GM18526 (cell line): ENCODE results near the gene CDH6.

ENCODE experiments used
- POLR2A ChIP-seq: IDR thresholded peaks from 3 replicates; pipeline ENCODE4 v1.6.1; 2011; ENCODE audit not compliant: insufficient read length; ENCODE audit errors: extremely low read depth

Gene CDH6

DNA sequence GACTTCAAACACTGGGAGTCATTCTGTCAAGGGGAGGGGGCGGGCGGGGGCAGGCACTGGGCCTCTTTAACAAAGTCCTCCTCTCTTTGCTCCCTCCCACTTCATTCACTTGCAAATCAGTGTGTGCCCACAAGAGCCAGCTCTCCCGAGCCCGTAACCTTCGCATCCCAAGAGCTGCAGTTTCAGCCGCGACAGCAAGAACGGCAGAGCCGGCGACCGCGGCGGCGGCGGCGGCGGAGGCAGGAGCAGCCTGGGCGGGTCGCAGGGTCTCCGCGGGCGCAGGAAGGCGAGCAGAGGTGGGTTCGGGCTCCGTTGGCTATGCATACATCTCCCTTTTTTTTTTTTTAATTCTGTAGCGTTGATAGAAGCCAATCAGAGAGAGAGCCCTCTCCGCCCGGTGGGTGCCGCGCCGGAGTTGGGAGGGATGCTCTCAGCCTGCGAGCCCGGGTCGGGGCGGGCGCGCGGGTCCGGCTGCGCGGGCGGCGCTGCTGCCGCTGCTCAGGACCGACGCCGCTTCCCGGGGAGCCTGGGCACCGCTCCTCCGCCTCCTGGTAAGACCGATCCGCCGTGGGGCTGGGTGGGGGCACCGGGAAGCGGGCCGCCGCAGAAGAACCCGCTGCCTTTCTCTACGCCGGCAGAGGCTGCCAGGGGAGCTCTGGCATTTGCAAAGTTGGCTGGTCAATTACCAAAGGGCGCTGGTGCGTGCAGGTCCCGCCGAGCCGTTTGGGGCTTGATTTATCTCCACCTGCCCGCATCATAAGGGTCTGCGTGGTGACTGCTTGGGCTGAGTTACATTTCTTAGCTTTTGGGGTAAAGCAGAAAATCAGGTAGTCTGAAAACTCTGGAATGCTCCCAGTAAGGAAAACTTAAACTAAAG is at the start of gene CDH6:
Gene CDH6, plus strand, starts transcription at position 96 of the 877 bp plus-strand sequence. CDS start 73,788 bp downstream, outside the sequence.
- TF ChIP-seq POLR2A = no peak

DNA sequence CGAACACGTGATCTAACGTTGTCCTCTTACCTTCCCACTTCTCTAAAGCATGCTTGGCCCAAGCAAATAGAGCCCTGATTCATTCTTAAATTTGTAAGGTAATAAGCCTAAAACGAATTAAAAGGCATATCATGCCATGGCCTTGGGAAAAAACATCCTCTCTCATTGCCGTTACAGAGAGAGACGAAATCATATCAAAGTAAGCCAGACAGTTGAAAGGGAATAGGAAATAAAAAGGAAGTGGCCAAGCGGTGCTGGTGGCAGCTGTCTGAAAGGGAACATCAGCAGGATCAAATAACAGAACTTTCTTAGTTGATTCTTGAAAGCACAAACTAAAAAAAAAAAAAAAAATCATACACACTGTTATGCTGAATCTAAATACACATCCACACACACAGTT is 49.1 kb upstream of the CDH6 start:
- TF ChIP-seq POLR2A = no peak

GRCh38 chr5:31148959-31149475 is 44.5 kb upstream of the CDH6 start:
- TF ChIP-seq POLR2A = no peak

DNA sequence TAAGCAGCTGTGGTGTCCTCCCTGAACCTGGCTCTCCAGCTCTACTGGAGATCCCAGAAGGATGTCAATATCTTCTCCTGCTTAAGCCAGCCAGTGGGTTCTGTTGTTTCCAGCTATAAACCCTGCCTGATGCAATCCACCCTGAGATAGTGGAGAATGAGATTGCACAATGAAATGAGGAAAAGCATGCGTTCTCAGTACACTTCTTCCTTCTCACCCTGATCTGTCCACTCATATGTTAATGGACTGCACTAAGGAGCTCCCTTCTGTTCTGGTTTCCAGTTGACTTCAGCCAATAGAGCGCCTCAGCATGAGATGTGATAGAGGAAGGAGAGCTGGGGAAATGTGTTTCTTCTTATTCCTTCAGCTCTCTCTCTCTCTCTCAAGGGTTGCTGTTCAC is 40.0 kb upstream of the CDH6 start:
- TF ChIP-seq POLR2A = no peak

DNA sequence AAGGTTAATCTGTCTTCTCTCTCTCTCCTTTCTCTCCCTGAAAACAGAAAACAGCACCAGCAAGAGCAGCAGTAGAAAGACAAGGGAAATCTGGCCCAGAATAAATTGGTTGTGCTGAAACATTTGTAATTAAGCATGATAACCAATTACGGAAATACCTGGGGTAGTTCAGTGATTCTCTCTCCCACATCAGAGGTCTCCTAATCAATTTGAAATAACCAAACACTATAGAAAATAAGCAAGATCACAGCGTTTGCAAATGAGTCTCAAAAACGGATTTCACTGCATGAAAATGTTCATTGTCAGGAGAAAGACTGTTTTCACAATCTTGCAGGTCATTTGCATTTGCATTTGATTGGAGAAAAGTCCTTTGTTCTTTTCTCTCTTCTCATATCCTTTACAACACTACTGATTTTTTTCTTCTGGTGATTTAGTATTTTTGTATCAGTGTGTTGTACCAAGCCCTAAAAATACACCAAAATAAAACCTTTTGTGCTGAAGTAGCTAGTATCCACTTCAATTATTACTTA is 36.8 kb upstream of the CDH6 start:
- TF ChIP-seq POLR2A = no peak

DNA sequence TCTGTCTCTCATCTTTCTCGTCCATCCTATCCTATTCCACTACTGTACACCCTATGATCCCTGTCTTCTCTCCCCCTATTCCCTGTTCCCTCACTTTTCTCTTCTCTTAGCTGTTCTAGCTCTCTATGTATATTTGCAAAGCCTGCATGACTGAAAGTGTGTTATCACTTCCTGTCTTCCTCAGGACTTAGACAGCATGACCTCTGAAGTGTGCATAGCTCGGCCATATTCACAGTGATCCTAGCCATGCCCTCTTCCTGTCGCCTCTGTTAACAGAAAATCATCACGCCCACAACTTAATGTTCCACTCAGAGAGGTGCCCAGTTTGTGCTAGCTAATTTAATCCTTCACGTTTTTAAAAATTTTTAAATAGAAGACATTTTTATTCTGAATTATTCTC is 35.8 kb upstream of the CDH6 start:
- TF ChIP-seq POLR2A = no peak

GRCh38 chr5:31158686-31159085 is 34.8 kb upstream of the CDH6 start:
- TF ChIP-seq POLR2A = no peak

GRCh38 chr5:31161781-31162181 is 31.7 kb upstream of the CDH6 start:
- no peak for TF ChIP-seq POLR2A

DNA sequence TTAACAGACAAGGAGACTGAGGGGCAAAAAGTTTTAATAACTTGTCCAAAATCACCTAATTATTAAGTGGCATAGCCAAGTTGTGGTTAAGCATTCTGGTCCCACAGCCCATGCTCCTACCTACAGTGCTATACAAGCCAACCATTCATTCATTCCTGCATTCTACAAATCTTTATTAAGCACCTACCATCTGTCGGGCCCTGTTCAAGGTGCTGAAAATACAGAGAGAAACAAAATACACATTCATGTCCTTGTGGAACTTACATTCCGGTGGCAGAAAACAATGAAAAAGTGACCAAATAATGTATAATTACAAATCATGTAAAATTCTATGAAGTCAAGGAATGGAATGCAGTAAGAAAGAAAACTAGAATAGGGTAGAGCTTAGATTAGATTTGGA is 27.8 kb upstream of the CDH6 start:
- TF ChIP-seq POLR2A = no peak

DNA sequence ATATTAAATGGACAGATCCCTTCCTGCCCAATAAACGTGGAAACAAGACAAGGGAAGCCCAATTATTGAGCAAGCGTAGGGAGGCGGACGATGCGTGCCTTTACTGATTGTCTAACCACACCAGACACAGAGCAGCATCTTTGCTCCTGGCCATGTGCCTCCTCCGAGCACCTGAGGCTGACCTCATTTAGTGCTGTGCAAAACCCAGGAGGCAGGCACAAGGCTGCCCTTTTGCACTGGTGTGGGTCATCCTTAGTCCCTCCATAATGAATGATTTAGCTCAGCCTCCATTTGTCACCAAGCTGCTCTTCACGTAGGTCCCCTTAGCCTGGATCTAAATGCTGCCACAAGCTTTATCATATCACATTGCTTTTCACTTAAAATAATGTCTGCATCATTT is 24.1 kb upstream of the CDH6 start:
- no peak for TF ChIP-seq POLR2A

- TF ChIP-seq POLR2A = no peak
Measured at GRCh38 chr5:31172881-31173280, 20.6 kb upstream of the CDH6 start.

GRCh38 chr5:31173614-31174013 is 19.9 kb upstream of the CDH6 start:
- TF ChIP-seq POLR2A = no peak

DNA sequence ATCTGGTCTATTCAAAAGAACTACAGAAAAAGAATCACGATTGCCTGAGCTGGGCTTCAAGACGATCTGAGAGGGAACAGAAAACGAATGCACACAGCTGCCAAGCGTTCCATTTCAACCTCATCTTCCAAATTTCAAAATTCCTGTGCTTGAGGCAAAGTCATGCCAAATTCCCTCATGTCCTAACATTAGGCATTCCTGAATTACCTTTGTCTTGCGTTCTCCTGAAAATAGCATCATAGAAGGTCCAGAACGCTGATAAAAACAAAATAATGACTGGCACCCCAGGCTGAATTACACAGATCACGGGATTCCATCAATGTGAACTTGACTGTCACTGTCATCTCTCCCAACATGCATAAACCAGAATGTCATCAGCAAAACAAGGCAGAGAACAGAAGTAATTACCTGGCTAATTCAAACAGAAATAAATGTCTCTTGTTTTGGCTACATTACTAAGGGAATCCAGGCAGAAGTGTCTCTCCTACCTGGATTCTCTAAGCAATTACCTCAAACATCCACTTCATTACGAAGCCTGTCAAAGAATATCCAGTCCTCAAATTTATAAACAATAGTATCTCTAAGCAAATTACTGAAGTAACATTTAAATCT is 12.0 kb upstream of the CDH6 start:
- TF ChIP-seq POLR2A = no peak

DNA sequence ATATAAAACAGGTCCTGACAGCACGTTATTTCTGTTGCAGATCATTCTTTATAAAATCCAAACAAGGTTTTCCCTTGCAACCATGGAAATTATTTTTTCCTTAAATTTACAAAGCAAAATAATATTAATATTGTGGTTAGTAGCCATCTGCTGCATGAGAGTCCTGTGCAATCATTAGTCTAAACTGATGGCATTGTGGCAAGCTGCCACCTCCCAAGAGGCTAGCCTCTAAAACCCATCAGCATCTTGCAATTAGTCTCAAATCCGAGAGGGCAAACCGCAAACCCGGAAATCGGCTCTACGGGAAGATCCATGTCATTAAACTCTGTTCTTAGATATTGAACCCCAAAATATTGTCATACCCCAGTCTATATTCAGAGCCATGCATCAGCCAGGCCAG is 11.3 kb upstream of the CDH6 start:
- TF ChIP-seq POLR2A = no peak

DNA sequence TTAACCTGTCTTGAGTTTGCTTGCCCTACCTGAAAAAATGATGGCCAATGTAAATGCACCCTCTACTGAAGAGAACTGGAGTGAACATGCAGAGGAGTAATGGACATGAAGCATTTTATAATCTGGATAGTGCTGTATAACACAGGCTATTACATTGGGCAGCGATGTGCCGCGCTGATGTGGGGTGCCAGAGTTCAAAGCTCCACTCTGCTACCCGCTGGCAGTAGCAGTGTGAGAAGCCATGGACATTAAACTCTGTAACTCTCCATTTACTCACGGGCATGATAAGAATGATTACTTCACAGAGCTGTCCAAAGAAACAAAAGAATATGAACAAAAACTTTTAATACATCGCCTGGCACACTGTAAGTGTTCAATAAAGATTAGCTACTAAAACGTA is 7.5 kb upstream of the CDH6 start:
- TF ChIP-seq POLR2A = no peak

DNA sequence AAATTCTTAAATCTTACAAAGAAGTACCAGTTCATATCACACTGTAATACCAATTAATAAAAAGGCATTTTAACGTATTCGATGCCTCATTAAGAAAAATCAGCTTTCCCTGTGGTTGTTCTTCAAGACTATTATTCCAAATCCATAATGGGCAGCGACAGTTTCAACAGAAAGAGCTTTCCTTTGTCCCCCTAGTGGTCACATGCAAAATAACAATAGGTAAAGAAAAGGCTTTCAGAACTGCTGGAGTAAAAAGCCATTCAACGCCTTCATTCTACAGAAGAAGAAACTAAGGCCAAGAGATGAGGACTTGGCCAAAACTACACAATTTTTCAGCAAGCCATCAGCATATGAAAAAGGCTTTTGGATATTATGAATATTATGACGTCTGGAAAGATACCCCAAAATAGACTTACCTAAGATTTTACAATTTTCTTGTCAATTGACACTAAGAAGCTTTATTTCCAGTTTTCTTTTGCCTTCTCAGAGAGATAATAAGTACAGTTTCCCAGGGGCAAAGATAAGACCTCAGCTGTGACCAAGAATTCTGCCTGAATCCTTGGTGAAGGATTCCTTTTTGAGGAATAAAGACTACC is 6.7 kb upstream of the CDH6 start:
- TF ChIP-seq POLR2A = no peak
